AG04449 (cell line): Measurements from ENCODE around the gene OR11A1.

Experiments used
- CTCF ChIA-PET: fragments of 350-600 bp; formaldehyde crosslinking; extraction: SDS; loops from one replicate; lab custom pipeline; 2021; ENCODE audit warnings: antibody characterized with exemption; lab: Yijun Ruan, JAX
- POLR2A ChIA-PET: fragments of 400-600, 350-600 bp; formaldehyde crosslinking; extraction: SDS; loops from one replicate; lab custom pipeline; 2020; ENCODE audit warnings: antibody characterized with exemption, inconsistent platforms; lab: Yijun Ruan, JAX
- DNase-seq: peaks from one replicate; pipeline ENCODE4 v3.0.0-alpha.2; 2010; ENCODE audit warnings: low read depth, low spot score
- H3K4me3 ChIP-seq: 2 replicates; pipeline ENCODE4 v1.5.1; 2011; ENCODE audit warnings: low read depth, mild to moderate bottlenecking, control low read depth, low read length
- TF ChIP-seq, protein P1 (sequence below): IDR thresholded peaks from one replicate; pipeline ENCODE4 v1.5.1; 2011; ENCODE audit warnings: mild to moderate bottlenecking, moderate library complexity, low read length, control low read depth, inconsistent platforms; ENCODE audit not compliant: insufficient read depth; ENCODE audit errors: missing control alignments

OR11A1 gene

DNA sequence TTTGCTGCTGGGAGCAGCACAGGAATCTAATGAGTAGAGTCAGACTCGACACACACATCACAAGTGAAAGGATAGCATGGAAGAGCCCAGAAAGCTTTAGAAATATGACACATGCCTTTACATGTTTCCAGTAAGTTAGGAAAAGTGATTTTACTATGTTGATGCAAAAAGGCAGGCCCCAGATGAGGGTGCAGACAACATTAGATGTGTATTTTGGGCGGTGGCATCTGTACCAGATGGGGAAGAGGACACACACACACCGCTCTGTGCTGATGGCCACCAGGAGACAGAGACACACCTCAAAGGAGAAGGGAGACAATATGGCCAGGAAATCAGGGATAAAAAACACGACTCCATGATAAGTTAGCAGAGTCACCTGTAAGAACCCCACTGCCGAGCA, 30.3 kb upstream of the OR11A1 start:
- DNase-seq = no peak
- TF ChIP-seq, protein P1, sequence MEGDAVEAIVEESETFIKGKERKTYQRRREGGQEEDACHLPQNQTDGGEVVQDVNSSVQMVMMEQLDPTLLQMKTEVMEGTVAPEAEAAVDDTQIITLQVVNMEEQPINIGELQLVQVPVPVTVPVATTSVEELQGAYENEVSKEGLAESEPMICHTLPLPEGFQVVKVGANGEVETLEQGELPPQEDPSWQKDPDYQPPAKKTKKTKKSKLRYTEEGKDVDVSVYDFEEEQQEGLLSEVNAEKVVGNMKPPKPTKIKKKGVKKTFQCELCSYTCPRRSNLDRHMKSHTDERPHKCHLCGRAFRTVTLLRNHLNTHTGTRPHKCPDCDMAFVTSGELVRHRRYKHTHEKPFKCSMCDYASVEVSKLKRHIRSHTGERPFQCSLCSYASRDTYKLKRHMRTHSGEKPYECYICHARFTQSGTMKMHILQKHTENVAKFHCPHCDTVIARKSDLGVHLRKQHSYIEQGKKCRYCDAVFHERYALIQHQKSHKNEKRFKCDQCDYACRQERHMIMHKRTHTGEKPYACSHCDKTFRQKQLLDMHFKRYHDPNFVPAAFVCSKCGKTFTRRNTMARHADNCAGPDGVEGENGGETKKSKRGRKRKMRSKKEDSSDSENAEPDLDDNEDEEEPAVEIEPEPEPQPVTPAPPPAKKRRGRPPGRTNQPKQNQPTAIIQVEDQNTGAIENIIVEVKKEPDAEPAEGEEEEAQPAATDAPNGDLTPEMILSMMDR = no peak
- CTCF ChIA-PET = no interaction called here
- POLR2A ChIA-PET = no interaction called here
- H3K4me3 ChIP-seq = no peak overlapping the region

DNA sequence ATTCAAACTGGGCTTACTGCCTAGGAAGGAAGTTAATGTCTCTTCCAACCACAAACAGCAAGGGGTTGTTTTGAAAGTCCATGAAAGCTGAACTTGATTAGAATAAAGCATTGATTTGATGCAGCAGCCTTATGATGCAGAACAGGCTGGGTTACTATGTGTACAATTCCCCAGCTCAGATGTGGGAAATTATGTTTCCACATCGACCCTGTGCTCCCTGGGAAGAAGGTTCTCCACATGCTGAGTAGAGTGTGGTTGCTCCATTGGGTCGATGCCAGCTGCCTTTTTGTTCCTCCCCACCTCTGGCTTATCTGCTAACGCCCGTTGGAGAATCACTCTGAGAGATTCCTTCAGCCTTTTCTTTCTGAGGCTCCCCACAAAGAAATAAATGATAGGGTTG, 29.7 kb upstream of the OR11A1 start:
- ChIA-PET POLR2A (no interaction called here), CTCF (no interaction called here)
- TF ChIP-seq, protein P1 = no peak
- no peak for DNase-seq
- H3K4me3 ChIP-seq = no peak overlapping the region

DNA sequence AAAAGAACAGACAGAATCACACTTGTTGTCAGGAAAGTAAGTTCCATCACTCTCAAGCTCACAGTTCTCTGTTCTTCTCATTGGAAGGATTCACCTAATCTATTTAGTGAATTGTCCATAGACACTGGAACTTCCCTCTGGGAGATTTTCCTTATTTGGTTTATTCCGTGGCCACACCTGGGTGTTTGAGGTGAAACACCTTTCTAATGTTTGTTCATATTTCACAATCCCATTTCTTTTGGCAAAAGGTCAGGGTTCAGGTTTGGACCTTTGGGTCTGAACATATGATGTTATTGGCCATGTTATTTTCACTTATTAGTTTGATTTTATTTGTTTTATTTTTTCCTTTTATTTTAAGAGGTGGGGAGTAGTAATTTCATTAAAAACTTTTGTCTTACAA, 26.9 kb upstream of the OR11A1 start:
- CTCF ChIA-PET = no interaction called here
- no peak for DNase-seq
- POLR2A ChIA-PET = no interaction called here
- TF ChIP-seq, protein P1 = no peak
- H3K4me3 ChIP-seq = no peak overlapping the region

DNA sequence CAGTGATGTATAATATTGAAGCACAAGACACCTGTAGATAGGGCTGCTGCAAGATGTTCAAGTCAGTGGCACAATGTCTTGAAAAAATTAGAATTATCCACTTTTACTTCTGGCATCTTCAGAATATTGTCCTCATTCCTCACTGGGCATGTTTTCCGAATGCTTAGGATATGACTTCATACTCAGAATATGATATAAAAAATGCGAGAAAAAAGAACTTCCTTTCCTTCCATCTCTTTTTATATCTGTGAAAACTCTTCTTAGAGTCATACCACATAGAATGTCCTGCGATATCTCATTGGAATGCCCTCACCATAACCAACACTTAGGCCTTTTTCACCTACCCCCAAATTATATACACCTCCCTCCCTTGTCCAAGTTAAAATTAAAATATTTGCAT, 26.3 kb upstream of the OR11A1 start:
- no peak overlapping the region for H3K4me3 ChIP-seq
- DNase-seq = no peak
- ChIA-PET CTCF (no interaction called here), POLR2A (no interaction called here)
- TF ChIP-seq, protein P1 = no peak

DNA sequence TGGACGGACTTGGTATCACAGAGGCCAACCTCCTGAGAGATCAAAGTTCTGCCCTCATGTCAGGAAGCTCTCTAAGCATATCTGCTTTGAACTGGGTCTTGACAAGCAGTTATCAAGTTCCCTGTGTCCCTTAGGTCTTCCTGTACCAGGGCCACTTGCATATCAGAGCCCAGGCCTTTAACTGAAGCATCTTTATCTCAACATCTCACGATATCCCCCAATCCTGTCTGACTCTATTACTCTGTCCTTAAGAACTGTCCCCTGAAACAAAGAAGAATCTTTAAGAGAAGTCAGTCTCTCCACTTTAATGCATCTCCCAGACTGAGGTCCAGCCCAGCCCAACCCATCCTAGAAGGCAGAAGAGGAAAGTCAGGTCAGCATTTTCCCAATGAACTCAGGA, 22.7 kb upstream of the OR11A1 start:
- ChIA-PET CTCF (no interaction called here), POLR2A (no interaction called here)
- no peak overlapping the region for H3K4me3 ChIP-seq
- TF ChIP-seq, protein P1 = no peak
- DNase-seq = no peak

DNA sequence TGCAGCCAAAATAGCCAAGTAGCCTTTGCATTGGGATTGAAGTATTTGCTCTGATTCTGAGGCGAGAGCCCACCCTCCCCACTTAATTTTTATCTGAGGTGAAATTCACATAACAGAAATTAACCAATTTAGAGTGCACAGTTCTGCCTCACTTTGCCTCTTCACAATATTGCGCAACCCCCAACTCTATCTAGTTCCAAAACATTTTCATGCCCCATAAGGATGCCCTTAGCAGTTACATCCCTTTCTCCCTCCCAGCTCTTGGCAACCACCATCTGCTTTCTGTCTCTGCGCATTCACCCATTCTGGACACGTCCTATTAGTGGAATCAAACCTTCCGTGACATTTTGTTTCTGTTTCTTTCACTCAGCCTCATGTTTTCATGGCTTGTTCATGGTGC, 21.9 kb upstream of the OR11A1 start:
- POLR2A ChIA-PET = no interaction called here

More for the DNA sequence above, 21.9 kb upstream of the OR11A1 start:
- CTCF ChIA-PET = no interaction called here
- no peak overlapping the region for H3K4me3 ChIP-seq
- no peak for DNase-seq
- TF ChIP-seq, protein P1 = no peak
